NCI-H2081 treated with DMSO at 0.1 percent for 48 hours (cell line): ENCODE results near the gene DEPP1.
"Not testable (repeated sequence)": the region's sequence is repeated elsewhere in the genome, so short reads cannot be mapped to it uniquely, and the experiment has no call there.

Experiments used
- DNase-seq: peaks from one replicate; lab custom pipeline; 2025; lab: John Stamatoyannopoulos, UW

The DEPP1 gene

GRCh38 chr10:44978570-44979280 is at the start of gene DEPP1:
DEPP1 (minus strand) TSS chr10:44978809; CDS start chr10:44978030, 779 bp downstream.
- DNase-seq = no peak

- DNase-seq = no peak
These were observed 44.8 kb upstream of the DEPP1 start for GRCh38 chr10:45023426-45023825.

GRCh38 chr10:45015590-45015989 is 37.0 kb upstream of the DEPP1 start:
- no peak for DNase-seq

- not testable (repeated sequence) for DNase-seq
These were observed 35.9 kb upstream of the DEPP1 start for GRCh38 chr10:45014557-45014956.

GRCh38 chr10:45008524-45009161 is 30.0 kb upstream of the DEPP1 start:
- DNase-seq = no peak

GRCh38 chr10:45006276-45007030 is 27.8 kb upstream of the DEPP1 start:
- no peak for DNase-seq

- no peak for DNase-seq
These were observed 26.7 kb upstream of the DEPP1 start for GRCh38 chr10:45005284-45005683.

GRCh38 chr10:45004661-45005060 is 26.1 kb upstream of the DEPP1 start:
- no peak for DNase-seq

GRCh38 chr10:45003432-45004000 is 24.9 kb upstream of the DEPP1 start:
- no peak for DNase-seq

- no peak for DNase-seq
These were observed 23.0 kb upstream of the DEPP1 start for GRCh38 chr10:45001381-45002148.

GRCh38 chr10:45000752-45001380 is 22.3 kb upstream of the DEPP1 start, which contains the start of gene ZNF22:
ZNF22 (plus strand) TSS chr10:45000923; CDS start chr10:45003369, 2,446 bp downstream.
- DNase-seq = no peak

GRCh38 chr10:45000138-45000751 is 21.6 kb upstream of the DEPP1 start:
- DNase-seq = no peak

- DNase-seq = no peak
These were observed 19.6 kb upstream of the DEPP1 start for GRCh38 chr10:44998146-44998631.

- DNase-seq = no peak
These were observed 18.6 kb upstream of the DEPP1 start for GRCh38 chr10:44997105-44997748.

- DNase-seq = no peak
These were observed 17.5 kb upstream of the DEPP1 start for GRCh38 chr10:44995914-44996669.

GRCh38 chr10:44995581-44995913 is 16.9 kb upstream of the DEPP1 start:
- DNase-seq = no peak

GRCh38 chr10:44994752-44995530 is 16.3 kb upstream of the DEPP1 start:
- no peak for DNase-seq

GRCh38 chr10:44993922-44994751 is 15.5 kb upstream of the DEPP1 start:
- no peak for DNase-seq
